ENCODE results near the gene UBTF. TPM values are rescaled to one million over a fixed set of nuclear protein-coding genes. Genes with fewer than 3 reads are reported as not detected.

The UBTF gene
- total and polyA plus RNA-seq, 2 of the 8 experiments (the other 6 are each of a cell fraction or from before 2014, with no cell fraction given): 14.7 to 106 TPM

DNA sequence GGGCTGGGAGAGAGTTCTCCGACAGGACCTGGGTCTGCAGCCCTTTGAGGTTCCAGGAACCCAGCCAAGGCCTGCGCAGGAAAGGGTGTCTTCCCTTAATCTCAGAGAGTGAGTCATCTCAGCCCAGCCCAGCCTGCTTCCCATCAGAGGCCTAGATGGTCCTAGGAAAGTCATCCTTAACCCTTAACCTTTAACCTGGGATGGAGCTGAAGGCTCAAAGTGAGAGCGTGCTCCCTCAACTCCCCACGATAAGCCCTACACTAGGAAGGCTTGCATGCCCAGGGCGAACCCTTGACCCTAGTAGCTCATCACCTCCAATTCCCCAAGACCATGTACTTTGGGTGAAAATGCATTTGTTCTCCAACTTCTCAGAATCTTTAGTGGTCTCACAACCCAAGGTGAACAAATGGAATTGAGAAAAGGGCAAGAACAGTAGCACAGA is 15.0 kb downstream of the UBTF start:
- H3K79me1 ChIP-seq (ENCODE audit: low read depth, low read length): no peaks in the 10 kb centered on the region
- ChIA-PET POLR2A (ENCODE audit: partially characterized antibody) (interaction anchor here (0.7 to 8.5 kb wide), 14 partner anchors 9 to 176 kb away, joined by 3 to 78 read pairs (median 6); partner anchors contain the start of genes TMUB2 and UBTF), CTCF (ENCODE audit: partially characterized antibody) (interaction anchor here (1.0 to 3.9 kb wide), 21 partner anchors 9 to 155 kb away, joined by 3 to 31 read pairs (median 5); partner anchors contain the start of genes GRN and SLC25A39)
- no peak overlapping the region for H4K91ac ChIP-seq (replicated peaks; ENCODE audit: insufficient read length, low read length)
- no peak overlapping the region; a peak in 1 of 7 replicates for H3K9ac ChIP-seq (replicated peaks in 1 of 4; ENCODE audit: extremely low read depth in 1 of 4, low read depth in 3 of 4, low read length in 3 of 4)
- H2BK12ac ChIP-seq (ENCODE audit: low read depth, low read length): no peak overlapping the region
- H2AFZ ChIP-seq (ENCODE audit: low read length): no peak overlapping the region
- no peaks in the 10 kb centered on the region for H4K20me1 ChIP-seq (replicated peaks in 1 of 2; ENCODE audit: control insufficient read depth in 1 of 2, insufficient read depth in 2 of 2, low read length in 2 of 2)
- no peak for FAIRE-seq
- no peak overlapping the region for H3K23ac ChIP-seq (ENCODE audit: insufficient read length)
- H2BK20ac ChIP-seq (ENCODE audit: low read length): no peak overlapping the region
- peaks cover 0 to 13% (median 4%) of the 10 kb centered on the region in 4 experiments; a peak in 6 of 7 replicates for H3K4me1 ChIP-seq (replicated peaks in 1 of 4; ENCODE audit: control insufficient read depth in 3 of 4, insufficient read depth in 4 of 4, low read length in 3 of 4)
- H3K9me3 ChIP-seq (ENCODE audit: insufficient read depth in 2 of 2, low read depth in 1 of 2, low read length in 1 of 2): no peaks in the 10 kb centered on the region
- no peak overlapping the region for H3K4ac ChIP-seq (replicated peaks; ENCODE audit: insufficient read length, low read depth, low read length)
- no peak overlapping the region for H2BK15ac ChIP-seq (ENCODE audit: low read length)
- no peak overlapping the region for H3K4me3 ChIP-seq (ENCODE audit: extremely low read depth in 1 of 4, insufficient read depth in 2 of 4, low read depth in 3 of 4, low read length in 4 of 4)
- peaks cover 15 to 28% (median 22%) of the 10 kb centered on the region in 4 experiments for H3K36me3 ChIP-seq (ENCODE audit: control insufficient read depth in 2 of 4, insufficient read depth in 4 of 4, low read length in 3 of 4)
- H3K18ac ChIP-seq (ENCODE audit: extremely low read depth, low read length): no peak overlapping the region
- H3K79me2 ChIP-seq (ENCODE audit: control insufficient read depth in 1 of 2, insufficient read depth in 2 of 2, low read length in 2 of 2): no peaks in the 10 kb centered on the region
- peaks cover 6% of the 10 kb centered on the region for H3K23me2 ChIP-seq (ENCODE audit: low read depth, low read length)
- no peaks in the 10 kb centered on the region for H3K27me3 ChIP-seq (replicated peaks in 1 of 4; ENCODE audit: control insufficient read depth in 3 of 4, extremely low read depth in 1 of 4, insufficient read depth in 3 of 4, low read length in 3 of 4)
- 0 out of 2 replicates have a peak overlapping the region, but pooled peaks have one; percentile 41 for H2AK5ac ChIP-seq (ENCODE audit: low read depth, low read length)
- 93% methylated on average over 5 of the region's 5 CpGs; no CpG with 5 or more reads in 1 of the 2 experiments for WGBS, 2 experiments (ENCODE audit: extremely low coverage in 1 of 2, insufficient coverage in 1 of 2, insufficient read length in 1 of 2, insufficient replicate concordance in 2 of 2, low coverage in 1 of 2, low lambda C conversion rate in 2 of 2, missing lambda C conversion rate in 1 of 2)
- no peak overlapping the region for H4K8ac ChIP-seq (ENCODE audit: extremely low read depth, insufficient read depth, low read length)
- H4K5ac ChIP-seq (ENCODE audit: insufficient read length, low read depth, low read length): no peak overlapping the region
- no peak overlapping the region for H2BK5ac ChIP-seq (ENCODE audit: low read depth, low read length)
- no peak overlapping the region for H2BK120ac ChIP-seq (replicated peaks; ENCODE audit: low read depth, low read length)
- H3K4me2 ChIP-seq (ENCODE audit: insufficient read depth in 1 of 2, low read depth in 2 of 2, low read length in 2 of 2): no peak overlapping the region
- DNase-seq (ENCODE audit: low read depth in 1 of 2, low spot score in 2 of 2): no peak
- no peak overlapping the region for H3K56ac ChIP-seq (replicated peaks; ENCODE audit: insufficient read length, low read depth, low read length)
- no peak overlapping the region for H3K14ac ChIP-seq (ENCODE audit: insufficient read length)
- no peak overlapping the region for H3K27ac ChIP-seq (ENCODE audit: low read depth, low read length)
- no peak for TF ChIP-seq SP1 (IDR thresholded peaks at IDR 0.05; ENCODE audit: low read depth, low read length)
- no peak for TF ChIP-seq HDAC2 (IDR thresholded peaks at IDR 0.05; ENCODE audit: borderline replicate concordance in 1 of 2, low read depth in 2 of 2, low read length in 2 of 2)
- TF ChIP-seq BCL11A (IDR thresholded peaks at IDR 0.05; ENCODE audit: low read depth in 2 of 2, low read length in 2 of 2): no peak
- TF ChIP-seq CHD2 (IDR thresholded peaks at IDR 0.05; ENCODE audit: low read length): no peak
- TF ChIP-seq TCF12 (IDR thresholded peaks at IDR 0.05; ENCODE audit: low read depth, low read length): no peak
- TF ChIP-seq HDAC6 (IDR thresholded peaks at IDR 0.05; ENCODE audit: low read depth, low read length): no peak
- no peak for TF ChIP-seq EP300 (IDR thresholded peaks at IDR 0.05; ENCODE audit: borderline replicate concordance in 1 of 2, low read depth in 2 of 2, low read length in 2 of 2)
- no peak for TF ChIP-seq POLR2AphosphoS5 (IDR thresholded peaks at IDR 0.05; ENCODE audit: low read depth, low read length)
- TF ChIP-seq EZH2 (IDR thresholded peaks at IDR 0.05; ENCODE audit: low read depth, low read length, severe bottlenecking): no peak
- TF ChIP-seq TAF7 (optimal IDR thresholded peaks at IDR 0.05; ENCODE audit: borderline replicate concordance, low read depth, low read length): no peak
